ENCODE results near the gene UBE2QL1. TPM values are rescaled to one million over a fixed set of nuclear protein-coding genes. Genes with fewer than 3 reads are reported as not detected.

UBE2QL1 gene
- total RNA-seq, 4 donors from 2014 or later: 0.72 to 5.0 (median 2.4) TPM

GRCh38 chr5:6436715-6437331 is 11.8 kb upstream of the UBE2QL1 start:
- ATAC-seq (ENCODE audit: low FRiP score) (no peak), DNase-seq (ENCODE audit: low spot score) (no peak)
- TF ChIP-seq, protein P1, sequence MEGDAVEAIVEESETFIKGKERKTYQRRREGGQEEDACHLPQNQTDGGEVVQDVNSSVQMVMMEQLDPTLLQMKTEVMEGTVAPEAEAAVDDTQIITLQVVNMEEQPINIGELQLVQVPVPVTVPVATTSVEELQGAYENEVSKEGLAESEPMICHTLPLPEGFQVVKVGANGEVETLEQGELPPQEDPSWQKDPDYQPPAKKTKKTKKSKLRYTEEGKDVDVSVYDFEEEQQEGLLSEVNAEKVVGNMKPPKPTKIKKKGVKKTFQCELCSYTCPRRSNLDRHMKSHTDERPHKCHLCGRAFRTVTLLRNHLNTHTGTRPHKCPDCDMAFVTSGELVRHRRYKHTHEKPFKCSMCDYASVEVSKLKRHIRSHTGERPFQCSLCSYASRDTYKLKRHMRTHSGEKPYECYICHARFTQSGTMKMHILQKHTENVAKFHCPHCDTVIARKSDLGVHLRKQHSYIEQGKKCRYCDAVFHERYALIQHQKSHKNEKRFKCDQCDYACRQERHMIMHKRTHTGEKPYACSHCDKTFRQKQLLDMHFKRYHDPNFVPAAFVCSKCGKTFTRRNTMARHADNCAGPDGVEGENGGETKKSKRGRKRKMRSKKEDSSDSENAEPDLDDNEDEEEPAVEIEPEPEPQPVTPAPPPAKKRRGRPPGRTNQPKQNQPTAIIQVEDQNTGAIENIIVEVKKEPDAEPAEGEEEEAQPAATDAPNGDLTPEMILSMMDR (IDR thresholded peaks at IDR 0.05): no peak

GRCh38 chr5:6439588-6440550 is 8.8 kb upstream of the UBE2QL1 start:
- DNase-seq (ENCODE audit: low spot score): no peak
- TF ChIP-seq, protein P1 (IDR thresholded peaks at IDR 0.05): no peak

GRCh38 chr5:6442333-6442732 is 6.3 kb upstream of the UBE2QL1 start:
- DNase-seq (ENCODE audit: low spot score): no peak
- no peak for ATAC-seq (ENCODE audit: low FRiP score)
- TF ChIP-seq, protein P1 (IDR thresholded peaks at IDR 0.05): no peak

More at GRCh38 chr5:6439588-6440550, 8.8 kb upstream of the UBE2QL1 start:
- ATAC-seq (ENCODE audit: low FRiP score): no peak

GRCh38 chr5:6443326-6443725 is 5.3 kb upstream of the UBE2QL1 start:
- no peak for DNase-seq (ENCODE audit: low spot score)
- ATAC-seq (ENCODE audit: low FRiP score): no peak
- TF ChIP-seq, protein P1 (IDR thresholded peaks at IDR 0.05): no peak

DNA sequence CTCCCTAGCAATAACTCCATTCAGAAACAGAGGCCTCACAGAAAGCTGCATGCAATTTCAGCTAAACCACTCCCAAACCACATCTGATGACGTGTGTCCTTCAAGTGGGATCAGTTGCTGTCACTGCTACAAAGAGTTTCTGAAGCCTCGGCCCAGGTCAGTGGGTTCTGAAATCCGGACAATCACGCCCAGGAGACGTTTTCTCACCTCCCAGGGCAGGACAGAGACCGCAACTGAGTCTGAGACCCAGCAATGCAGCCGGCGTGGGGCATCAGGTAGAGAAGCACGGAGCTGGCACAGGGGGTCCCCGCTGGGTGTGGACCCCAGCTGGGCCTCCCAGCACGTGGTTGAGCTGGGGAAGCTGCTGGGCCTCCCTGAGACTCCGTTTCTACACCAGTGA is 2.6 kb upstream of the UBE2QL1 start:
- TF ChIP-seq, protein P1 (IDR thresholded peaks at IDR 0.05): no peak
- no peak for ATAC-seq (ENCODE audit: low FRiP score)
- DNase-seq (ENCODE audit: low spot score): no peak

DNA sequence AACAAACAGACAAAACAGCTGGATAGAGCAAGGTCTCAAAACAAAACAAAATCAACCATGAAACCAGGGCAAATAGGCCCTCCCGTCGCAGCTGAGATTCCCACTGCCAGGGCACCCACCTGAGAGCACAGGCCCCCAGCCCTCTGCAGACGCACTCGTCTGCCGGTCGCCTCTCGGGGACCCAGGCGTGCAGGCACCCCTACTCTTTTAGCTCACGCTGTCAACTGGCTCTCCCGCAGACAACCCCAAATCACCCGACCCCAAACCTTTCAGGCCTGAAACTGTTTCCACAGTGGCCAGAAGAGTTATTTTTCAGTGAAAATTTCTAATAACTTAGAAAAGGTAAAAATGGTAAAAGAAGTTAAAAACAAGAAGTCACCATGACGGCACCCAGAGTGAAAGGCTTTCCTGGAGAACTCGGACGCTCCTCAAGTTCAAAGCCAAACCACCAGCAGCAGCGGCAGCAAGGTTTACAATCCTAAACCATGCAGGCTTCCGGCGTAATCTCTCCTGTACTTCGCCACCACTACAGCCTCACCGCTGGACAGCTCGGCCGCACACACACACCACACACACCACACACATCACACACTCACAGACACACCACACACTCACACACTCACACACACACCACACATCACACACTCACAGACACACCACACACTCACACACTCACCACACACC is 1.9 kb upstream of the UBE2QL1 start:
- TF ChIP-seq, protein P1 (IDR thresholded peaks at IDR 0.05): no peak
- DNase-seq (ENCODE audit: low spot score): no peak
- ATAC-seq (ENCODE audit: low FRiP score): no peak
